Measurements from ENCODE around the gene LPP.

Gene LPP

GRCh38 chr3:188342991-188343732, 189.2 kb downstream of the LPP start:
- DNase-seq: no peak

- DNase-seq: no peak
These were observed 189.9 kb downstream of the LPP start for GRCh38 chr3:188343894-188344293.

DNA sequence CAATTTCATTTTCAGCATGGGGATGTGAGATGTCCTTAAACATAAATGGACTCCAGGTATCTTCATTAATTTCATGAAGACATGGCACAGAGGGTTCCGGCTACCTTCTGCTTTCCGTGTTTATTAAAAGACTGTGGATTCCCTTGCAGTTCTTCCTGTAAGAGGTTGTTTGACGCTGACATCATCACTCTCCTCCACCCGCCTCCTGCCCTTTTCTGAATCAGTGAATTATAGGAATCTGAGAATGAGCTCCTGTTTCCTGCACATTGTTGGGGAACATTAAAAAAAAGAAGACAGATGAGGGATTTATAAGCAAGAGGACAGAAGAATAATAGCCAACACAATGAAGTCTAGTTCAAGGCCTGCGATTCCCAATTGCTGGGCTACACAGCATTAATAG, 191.3 kb downstream of the LPP start:
- DNase-seq: no peak

DNA sequence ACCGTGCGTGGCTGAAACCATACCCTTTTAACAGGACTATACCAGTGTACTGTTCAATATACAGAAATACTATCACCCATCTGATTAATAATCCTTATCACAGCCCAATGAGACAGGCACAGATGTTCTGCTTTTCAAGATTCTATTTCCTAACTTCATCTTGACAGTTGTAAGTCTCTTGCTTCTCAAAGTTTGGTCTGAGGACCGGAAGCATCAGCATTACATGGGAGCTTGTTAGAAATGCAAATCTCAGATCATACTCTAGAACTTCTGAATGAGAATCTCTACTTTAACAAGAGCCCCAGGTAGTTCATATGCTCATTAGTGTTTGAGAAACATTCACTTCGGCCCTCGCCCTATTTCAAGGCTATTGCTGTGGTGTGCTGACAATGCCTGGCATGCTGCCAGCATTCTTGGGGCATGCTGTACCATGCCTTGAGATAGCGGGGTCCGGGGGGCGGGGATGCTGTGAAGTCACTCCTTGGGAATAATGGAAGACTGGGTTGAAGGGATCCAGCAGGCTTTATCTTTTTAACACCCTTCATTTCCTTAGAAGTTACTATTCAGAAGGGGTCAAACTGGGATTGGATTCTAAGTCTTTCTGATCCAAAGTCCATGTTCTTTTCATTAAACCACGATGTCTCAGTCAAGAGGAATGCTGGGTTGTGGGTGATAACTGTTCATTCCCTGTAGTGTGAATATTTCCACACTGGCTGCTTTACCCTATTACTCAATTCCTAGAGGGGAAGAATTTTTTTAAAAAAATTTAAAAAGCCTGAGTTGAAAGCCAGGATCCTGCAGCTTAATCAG, 194.7 kb downstream of the LPP start:
- DNase-seq: no peak

DNA sequence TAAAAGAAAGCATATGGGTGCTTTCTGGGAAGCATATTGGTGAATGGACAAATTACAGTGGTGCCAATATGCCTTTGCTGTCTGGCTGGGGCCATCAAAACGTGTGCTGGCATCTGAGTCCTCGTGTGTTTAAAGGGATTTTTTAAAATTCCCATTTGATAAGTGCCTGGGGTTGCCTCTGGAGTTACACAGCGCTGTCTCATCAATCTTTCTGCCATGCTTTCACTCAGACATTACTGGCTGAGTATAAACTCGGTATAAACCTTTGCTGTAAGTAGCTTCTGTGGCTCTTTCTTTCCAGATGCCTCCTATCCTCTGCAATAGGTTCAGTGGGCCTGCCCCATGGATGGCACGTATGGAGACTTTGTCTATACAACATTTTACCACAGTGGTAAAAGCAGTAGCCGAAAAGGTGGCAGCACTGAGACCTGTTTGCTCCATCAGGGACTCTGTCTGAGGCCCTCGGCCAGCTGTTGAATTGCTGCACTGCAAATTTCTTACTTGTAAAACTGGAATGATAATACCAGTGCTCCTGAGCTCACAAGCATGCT, 195.5 kb downstream of the LPP start:
- DNase-seq: no peak

GRCh38 chr3:188349933-188350332, 196.0 kb downstream of the LPP start:
- DNase-seq: no peak

DNA sequence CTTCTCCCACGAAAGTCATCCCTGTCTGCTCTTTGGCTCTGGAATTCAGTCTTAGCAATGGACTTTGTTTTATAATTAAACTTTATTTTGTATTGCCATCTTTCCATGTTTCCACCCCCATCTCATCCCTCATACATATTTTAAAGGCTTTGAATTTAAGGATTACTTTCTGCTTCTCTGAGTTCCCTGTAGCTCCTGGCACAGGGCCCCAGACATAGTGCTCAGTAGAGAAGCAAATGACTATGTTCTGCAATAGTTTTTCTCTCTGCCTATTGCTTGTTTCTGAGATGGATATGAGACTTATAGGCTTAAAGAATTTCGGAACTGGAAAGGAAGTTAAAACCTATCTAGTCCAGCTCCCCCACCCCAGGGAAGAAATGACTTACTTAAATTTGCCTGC, 197.0 kb downstream of the LPP start:
- no peak for DNase-seq

- no peak for DNase-seq
These were observed 197.7 kb downstream of the LPP start for GRCh38 chr3:188351648-188352047.

DNA sequence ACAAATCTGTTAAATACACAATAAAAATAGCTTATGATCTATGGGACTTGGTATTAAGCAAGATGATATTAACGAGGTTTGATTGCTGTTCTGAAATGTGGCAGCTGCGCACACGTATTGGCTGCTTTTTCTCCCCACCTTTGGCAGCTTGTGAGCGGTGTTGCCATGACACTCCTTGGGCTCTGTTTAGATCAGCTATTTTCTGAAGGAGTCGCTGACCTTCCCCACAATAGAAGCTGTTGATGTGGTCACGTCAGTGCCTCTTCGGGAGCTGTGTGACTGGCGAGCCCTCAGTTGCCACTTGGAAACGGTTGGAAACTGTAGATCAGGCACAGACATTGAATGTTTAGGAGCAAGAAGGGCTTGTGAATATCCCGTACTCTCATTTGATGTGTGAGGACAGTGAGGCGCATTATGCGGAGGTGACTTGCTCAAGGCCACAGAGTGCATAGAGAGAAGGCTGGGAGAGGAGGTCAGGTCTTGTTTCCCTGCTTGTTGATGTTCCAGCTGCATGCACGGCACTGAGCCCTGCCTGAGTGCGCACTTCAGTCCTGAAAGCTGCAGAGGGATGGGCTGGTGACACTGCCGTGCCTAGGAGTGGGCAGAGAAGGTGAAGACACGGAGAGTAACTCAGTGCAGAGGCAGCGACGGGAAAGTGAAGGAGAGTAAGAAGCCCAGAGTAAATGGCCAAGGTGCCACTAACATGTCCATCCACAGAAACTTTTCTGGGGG, 198.4 kb downstream of the LPP start:
- DNase-seq: no peak

- DNase-seq: no peak
These were observed 199.5 kb downstream of the LPP start for GRCh38 chr3:188353426-188353825.

GRCh38 chr3:188358787-188359493, 205.0 kb downstream of the LPP start:
- DNase-seq: no peak

GRCh38 chr3:188360364-188360881, 206.5 kb downstream of the LPP start:
- no peak for DNase-seq

- no peak for DNase-seq
These were observed 207.9 kb downstream of the LPP start for GRCh38 chr3:188361888-188362287.

DNA sequence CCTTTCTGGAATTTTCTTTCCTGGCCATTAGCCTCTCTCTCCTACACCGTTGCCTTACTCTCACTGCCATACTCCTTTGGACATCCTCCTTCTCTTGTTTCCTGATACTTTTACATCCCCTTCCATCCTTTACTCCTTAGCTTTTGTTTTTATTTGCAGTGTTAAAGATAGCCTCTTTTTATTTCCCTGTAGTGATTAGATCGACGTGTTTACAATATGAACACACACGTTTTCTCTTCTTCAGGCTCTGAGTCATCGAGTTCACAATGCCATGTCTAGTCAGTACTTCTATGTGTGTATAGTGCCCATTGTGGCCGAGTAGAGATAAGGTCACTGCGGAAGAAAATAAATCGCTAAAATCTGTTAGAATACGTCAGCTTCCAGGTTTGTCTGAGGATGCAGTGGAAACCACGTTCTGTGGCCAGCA, 208.5 kb downstream of the LPP start:
- DNase-seq: no peak

DNA sequence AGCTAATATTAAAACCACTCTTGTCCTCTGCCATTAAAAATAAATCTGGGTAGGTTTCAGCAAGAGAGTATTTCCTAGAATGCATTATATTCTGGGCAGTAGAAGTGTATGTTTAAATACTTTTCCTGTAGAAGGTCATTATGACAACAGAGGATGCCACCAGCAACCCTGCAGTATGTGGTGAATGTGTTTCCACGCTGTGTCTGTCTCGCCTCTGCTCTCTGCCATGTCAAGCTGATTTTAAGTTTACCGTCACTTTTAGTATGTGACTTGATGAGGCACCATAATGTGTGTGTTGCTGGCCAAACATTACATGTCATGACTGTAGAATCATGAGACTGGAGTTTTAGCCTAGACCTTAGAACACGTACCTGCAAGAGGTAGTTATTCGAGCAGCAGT, 211.2 kb downstream of the LPP start:
- DNase-seq: no peak

DNA sequence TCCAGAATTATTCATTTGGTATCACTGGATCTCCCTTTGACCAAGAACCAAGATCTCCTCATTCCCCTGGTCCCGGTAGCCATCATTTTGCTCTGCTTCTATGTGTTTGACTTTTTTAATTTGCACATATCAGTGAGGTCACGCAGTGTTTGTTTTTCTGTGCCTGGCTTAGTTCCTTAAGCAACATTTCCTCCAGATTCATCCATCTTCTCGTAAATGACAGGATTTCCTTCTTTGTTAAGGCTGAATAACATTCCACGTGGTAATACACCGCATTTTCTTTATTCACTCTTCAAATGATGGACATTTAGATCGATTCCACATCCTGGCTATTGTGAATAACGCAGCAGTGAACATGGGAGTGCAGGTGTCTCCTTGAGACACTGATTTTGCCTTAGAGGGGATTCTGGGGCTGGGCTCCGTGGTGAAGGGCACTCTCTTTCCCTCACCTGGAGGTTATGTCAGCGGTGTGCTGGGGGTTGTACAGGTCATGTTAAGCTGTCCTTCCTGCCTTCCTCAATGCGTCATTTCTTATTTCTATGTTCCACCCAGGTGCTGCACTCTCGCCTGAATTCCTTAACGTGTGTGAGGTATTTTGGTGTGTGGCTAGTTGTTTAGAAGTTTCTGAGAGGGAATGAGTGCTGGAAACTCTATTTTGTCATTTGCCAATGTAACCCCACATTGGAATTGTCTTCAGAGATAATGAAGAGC, 212.2 kb downstream of the LPP start:
- no peak for DNase-seq

GRCh38 chr3:188367678-188368077, 213.7 kb downstream of the LPP start:
- DNase-seq: no peak

- DNase-seq: no peak
These were observed 215.6 kb downstream of the LPP start for GRCh38 chr3:188369526-188369925.

- DNase-seq: no peak
These were observed 216.3 kb downstream of the LPP start for GRCh38 chr3:188370081-188370830.

DNA sequence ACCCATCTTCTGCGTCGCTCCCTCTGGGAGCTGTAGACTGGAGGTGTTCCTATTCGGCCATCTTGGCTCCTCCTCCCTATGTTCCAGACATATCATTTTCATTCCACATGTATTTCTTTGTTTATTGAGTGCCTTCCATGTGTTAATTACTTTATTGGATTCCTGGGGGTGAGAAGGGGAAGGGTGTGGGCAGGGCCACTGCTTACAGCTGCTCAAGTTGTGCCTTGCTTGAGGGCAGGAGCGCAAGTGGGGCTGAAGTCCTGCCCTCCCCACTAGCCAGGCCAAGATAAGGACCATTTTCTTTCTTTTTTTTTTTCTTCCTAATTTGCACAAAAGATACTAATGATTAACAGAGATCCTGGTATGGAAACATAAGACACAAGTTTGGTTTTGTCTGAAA, 224.8 kb downstream of the LPP start:
- no peak for DNase-seq

DNA sequence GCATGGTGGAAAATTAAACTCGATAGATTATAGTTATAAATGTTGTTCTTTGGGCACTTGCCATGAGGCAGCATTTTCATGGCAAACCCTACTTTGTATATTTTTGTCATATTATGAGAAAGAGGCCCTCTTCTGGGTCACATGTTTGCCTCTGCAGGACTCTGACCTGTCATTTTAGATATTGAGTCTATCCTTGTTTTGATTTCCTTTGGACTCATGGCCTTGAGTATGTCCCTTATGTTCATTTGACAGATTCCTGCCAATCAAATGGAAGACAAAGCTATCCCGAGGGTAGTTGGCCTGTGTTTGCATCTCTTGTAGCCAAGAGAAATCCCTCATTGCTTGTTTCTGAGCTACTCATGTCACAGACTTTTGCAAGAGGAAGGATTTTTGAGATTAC, 226.3 kb downstream of the LPP start:
- no peak for DNase-seq

Measured in left hindlimb (tissue), 1 donor.